IMR-90 (cell line): Measurements from ENCODE around the gene PDZD2. TPM values are rescaled to one million over a fixed set of nuclear protein-coding genes. Genes with fewer than 3 reads are reported as not detected.

Experiments
- ATAC-seq: fragments of 200-7000 bp; cut with Tn5 transposase; 2 replicates; pipeline ENCODE4 v1.9.1; 2020; ENCODE audit warnings: low read depth, mild to moderate bottlenecking, moderate library complexity
- BruUV-seq: library from RNA; stranded (reverse); fragments of 400-500 nt; replicated peaks from 2 replicates; lab custom pipeline; 2021; lab: Mats Ljungman, UMichigan
- CTCF ChIA-PET: fragments of 300-600 bp; formaldehyde crosslinking; extraction: SDS; loops from one replicate; lab custom pipeline; 2021; ENCODE audit warnings: antibody characterized with exemption; lab: Yijun Ruan, JAX
- POLR2A ChIA-PET: fragments of 300-600 bp; sonication (Branson Sonifier 250); formaldehyde crosslinking; loops from one replicate; lab custom pipeline; 2022; ENCODE audit warnings: antibody characterized with exemption; ENCODE audit not compliant: unreplicated experiment; lab: Charles Lee
- DNase-seq: peaks from one replicate; pipeline ENCODE4 v3.0.0; 2013
- H2AFZ ChIP-seq: replicated peaks from 2 replicates; pipeline ENCODE3; 2013; ENCODE audit warnings: low read length, mild to moderate bottlenecking; ENCODE audit not compliant: poor library complexity
- H2AK5ac ChIP-seq: 2 replicates; pipeline ENCODE4 v1.6.1; 2013; ENCODE audit warnings: low read depth, low read length, inconsistent platforms
- H2AK9ac ChIP-seq: replicated peaks from 2 replicates; pipeline ENCODE3; 2013; ENCODE audit warnings: mild to moderate bottlenecking, low read depth, low read length, moderate library complexity; ENCODE audit not compliant: poor library complexity
- H2BK120ac ChIP-seq: 2 replicates; pipeline ENCODE4 v1.6.1; 2013; ENCODE audit warnings: low read depth, low read length, inconsistent platforms
- H2BK15ac ChIP-seq: 3 replicates; pipeline ENCODE4 v1.6.1; 2013; ENCODE audit warnings: low read depth, low read length, inconsistent platforms
- H2BK20ac ChIP-seq: 2 replicates; pipeline ENCODE4 v1.6.1; 2013; ENCODE audit warnings: low read depth, mild to moderate bottlenecking, inconsistent platforms, low read length, moderate library complexity
- H2BK5ac ChIP-seq: 2 replicates; pipeline ENCODE4 v1.6.1; 2013; ENCODE audit warnings: mild to moderate bottlenecking, low read depth, low read length, inconsistent platforms; ENCODE audit not compliant: poor library complexity, severe bottlenecking
- H3K14ac ChIP-seq: replicated peaks from 2 replicates; pipeline ENCODE4 v1.6.1; 2013; ENCODE audit warnings: low read depth, low read length, inconsistent platforms
- H3K18ac ChIP-seq: 2 replicates; pipeline ENCODE4 v1.6.1; 2013; ENCODE audit warnings: low read depth, low read length, control low read depth
- H3K23ac ChIP-seq: 2 replicates; pipeline ENCODE4 v1.6.1; 2013; ENCODE audit warnings: low read depth, low read length, inconsistent platforms
- H3K27ac ChIP-seq: 2 replicates; pipeline ENCODE4 v1.5.1; 2013; ENCODE audit warnings: mild to moderate bottlenecking, control low read depth, low read length; ENCODE audit not compliant: insufficient read depth
- H3K27me3 ChIP-seq: 2 replicates; pipeline ENCODE4 v1.6.1; 2013; ENCODE audit warnings: low read length; ENCODE audit not compliant: control insufficient read depth, insufficient read depth
- H3K36me3 ChIP-seq: 2 replicates; pipeline ENCODE4 v1.6.1; 2013; ENCODE audit warnings: low read length, mixed read lengths; ENCODE audit not compliant: control insufficient read depth, insufficient read depth
- H3K4ac ChIP-seq: 2 replicates; pipeline ENCODE4 v1.6.1; 2013; ENCODE audit warnings: low read depth, low read length, inconsistent platforms
- H3K4me1 ChIP-seq: 2 replicates; pipeline ENCODE4 v1.6.1; 2013; ENCODE audit warnings: low read length, mixed read lengths; ENCODE audit not compliant: control insufficient read depth, insufficient read depth
- H3K4me2 ChIP-seq: 2 replicates; pipeline ENCODE4 v1.6.1; 2013; ENCODE audit warnings: low read depth, mild to moderate bottlenecking, control low read depth, low read length, moderate library complexity
- H3K4me3 ChIP-seq: 2 replicates; pipeline ENCODE4 v1.5.1; 2013; ENCODE audit warnings: low read depth, mild to moderate bottlenecking, control low read depth, low read length, moderate library complexity; ENCODE audit not compliant: insufficient read depth
- H3K56ac ChIP-seq: 2 replicates; pipeline ENCODE4 v1.6.1; 2013; ENCODE audit warnings: low read length, inconsistent platforms; ENCODE audit not compliant: insufficient read depth; ENCODE audit errors: extremely low read depth
- H3K79me1 ChIP-seq, 2 experiments: 2 replicates each; pipeline ENCODE4 v1.6.1; 2013; ENCODE audit warnings: low read length in 2 of 2, inconsistent platforms in 1 of 2, low read depth in 1 of 2
- H3K9ac ChIP-seq: 2 replicates; pipeline ENCODE4 v1.6.1; 2013; ENCODE audit warnings: low read depth, low read length, control low read depth
- H3K9me1 ChIP-seq: 2 replicates; pipeline ENCODE4 v1.6.1; 2013; ENCODE audit warnings: low read length, inconsistent platforms; ENCODE audit not compliant: insufficient read depth
- H3K9me3 ChIP-seq: 2 replicates; pipeline ENCODE4 v1.6.1; 2013; ENCODE audit warnings: low read length; ENCODE audit not compliant: control insufficient read depth, insufficient read depth
- H4K20me1 ChIP-seq: 2 replicates; pipeline ENCODE4 v1.6.1; 2013; ENCODE audit warnings: low read length, inconsistent platforms; ENCODE audit not compliant: insufficient read depth
- H4K5ac ChIP-seq: 2 replicates; pipeline ENCODE4 v1.6.1; 2013; ENCODE audit warnings: mild to moderate bottlenecking, low read depth, low read length, control low read depth
- H4K8ac ChIP-seq, 2 experiments: 2 replicates each; pipeline ENCODE4 v1.6.1; 2013; ENCODE audit warnings: low read depth in 2 of 2, low read length in 2 of 2, control low read depth in 1 of 2, inconsistent platforms in 1 of 2
- H4K91ac ChIP-seq: 2 replicates; pipeline ENCODE4 v1.6.1; 2013; ENCODE audit warnings: low read depth, low read length, inconsistent platforms; ENCODE audit not compliant: insufficient read depth
- BHLHE40 ChIP-seq: fragments of 150-350 bp; IDR thresholded peaks from 2 replicates; pipeline ENCODE4 v1.6.1; 2016; ENCODE audit warnings: mild to moderate bottlenecking, low read depth, low read length
- CEBPB ChIP-seq: IDR thresholded peaks from 2 replicates; pipeline ENCODE4 v1.6.1; 2012; ENCODE audit warnings: low read depth, low read length, improper control_type of control experiment
- CHD1 ChIP-seq: IDR thresholded peaks from 2 replicates; pipeline ENCODE4 v1.6.1; 2012; ENCODE audit warnings: low read depth, low read length, improper control_type of control experiment
- CTCF ChIP-seq: conservative IDR thresholded peaks from 2 replicates; pipeline ENCODE4 v1.5.1; 2012; ENCODE audit warnings: mild to moderate bottlenecking, low read depth, low read length, improper control_type of control experiment
- ELK1 ChIP-seq: fragments of 150-350 bp; IDR thresholded peaks from 2 replicates; pipeline ENCODE4 v1.6.1; 2016; ENCODE audit warnings: low read depth, mild to moderate bottlenecking, low read length, moderate library complexity, borderline replicate concordance
- MXI1 ChIP-seq: IDR thresholded peaks from 2 replicates; pipeline ENCODE4 v1.6.1; 2012; ENCODE audit warnings: low read depth, mild to moderate bottlenecking, low read length, moderate library complexity, borderline replicate concordance
- RCOR1 ChIP-seq: IDR thresholded peaks from 2 replicates; pipeline ENCODE4 v1.6.1; 2012; ENCODE audit warnings: mild to moderate bottlenecking, low read length, improper control_type of control experiment; ENCODE audit not compliant: insufficient replicate concordance
- RFX5 ChIP-seq: IDR thresholded peaks from 2 replicates; pipeline ENCODE4 v1.8.0; 2012; ENCODE audit warnings: low read depth, mild to moderate bottlenecking, low read length, moderate library complexity
- SMC3 ChIP-seq: fragments of 150-350 bp; IDR thresholded peaks from 2 replicates; pipeline ENCODE4 v1.6.1; 2016; ENCODE audit warnings: low read depth, mild to moderate bottlenecking, antibody characterized with exemption, low read length, moderate library complexity
- WGBS, 2 experiments: methylation state at CpG; one replicate each; pipeline versions ENCODE4 v1.1.5 to v1.1.7; 2013; ENCODE audit warnings: missing lambda C conversion rate in 2 of 2; ENCODE audit not compliant: insufficient read length in 1 of 2; ENCODE audit errors: extremely low coverage in 2 of 2; 5-methylcytosine and 5-hydroxymethylcytosine counted together
- dilution Hi-C: fragments of 300-500 bp; cut with HindIII; formaldehyde crosslinking; loops from one replicate; pipeline ENCODE4 v1.14.3; 2018; ENCODE audit warnings: low sequenced_read_pairs; ENCODE audit not compliant: unreplicated experiment
- in situ Hi-C: fragments of 300-500 bp; cut with MboI; formaldehyde crosslinking; loops from 3 replicates; pipeline ENCODE4 v1.14.3; 2019; ENCODE audit warnings: low sequenced_read_pairs, inconsistent platforms, mixed read lengths
- intact Hi-C: fragments of 100-400 bp; cut with micrococcal nuclease; formaldehyde crosslinking; loops from 2 replicates; pipeline ENCODE4 v1.10.0; 2022
- polyA plus RNA-seq, 3 experiments: library from polyadenylated mRNA; depleted of rRNA; stranded (reverse); fragments of >200 nt; gene quantifications; 2 replicates each; pipeline ENCODE4 v1.2.3, GENCODE V29; 2012; ENCODE audit warnings: low replicate concordance in 1 of 3
- total RNA-seq: library from RNA; depleted of rRNA; stranded (reverse); fragments of >200 nt; gene quantifications from 2 replicates; pipeline ENCODE4 v1.2.3, GENCODE V29; 2012

The PDZD2 gene
- total and polyA plus RNA-seq, 2 of the 4 experiments (the other 2 are of a cell fraction): under 0.01 to 0.02 TPM

DNA sequence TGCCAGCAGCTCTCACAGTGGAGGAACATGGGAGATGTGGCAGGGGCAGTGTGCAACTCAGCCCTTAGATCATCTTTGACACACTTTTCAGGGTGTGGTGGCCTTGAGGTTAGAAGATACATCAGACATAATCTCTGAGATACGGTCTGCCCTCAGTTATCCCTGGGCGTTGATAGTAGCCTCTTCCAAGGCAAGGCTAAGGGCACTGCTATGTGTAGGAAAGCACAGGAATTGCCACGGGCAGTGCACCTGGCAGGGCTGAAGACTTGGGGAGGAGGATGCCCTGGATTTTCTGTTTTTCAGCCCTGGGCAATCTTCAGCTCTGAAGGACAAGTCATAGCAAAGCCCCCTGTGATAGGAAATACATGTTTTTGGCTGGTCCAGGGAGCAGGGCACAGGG, 328.5 kb downstream of the PDZD2 start:
- no peak overlapping the region for H3K56ac ChIP-seq
- no peak overlapping the region for H2AK5ac ChIP-seq
- no peaks in the 10 kb centered on the region for H3K79me1 ChIP-seq
- H3K14ac ChIP-seq: no peak overlapping the region
- no peak overlapping the region for H3K18ac ChIP-seq
- H4K20me1 ChIP-seq: no peaks in the 10 kb centered on the region
- H2BK20ac ChIP-seq: no peak overlapping the region
- H2BK15ac ChIP-seq: no peak overlapping the region
- no peak overlapping the region for H3K4me3 ChIP-seq
- H2BK5ac ChIP-seq: no peak overlapping the region
- H4K8ac ChIP-seq: no peak overlapping the region
- ChIA-PET POLR2A (no interaction called here), CTCF (no interaction called here)
- intact Hi-C loops (no loop called here), in situ Hi-C loops (no loop called here), dilution Hi-C loops (no loop called here)
- no peak overlapping the region for H4K5ac ChIP-seq
- no peaks in the 10 kb centered on the region; the same call in 1 of the 2 replicates for H3K4me1 ChIP-seq
- DNase-seq (no peak), ATAC-seq (no peak)
- no peak overlapping the region for H2AK9ac ChIP-seq
- no peak overlapping the region for H3K4me2 ChIP-seq
- H3K4ac ChIP-seq: no peak overlapping the region
- no peaks in the 10 kb centered on the region for H3K36me3 ChIP-seq
- H3K23ac ChIP-seq: no peak overlapping the region
- no peak overlapping the region for H4K91ac ChIP-seq
- TF ChIP-seq BHLHE40 (no peak), CTCF (no peak), RCOR1 (no peak), ELK1 (no peak), CEBPB (no peak), CHD1 (no peak), RFX5 (no peak), SMC3 (no peak), MXI1 (no peak)
- H2AFZ ChIP-seq: no peak overlapping the region
- no CpG with 5 or more reads among the region's 3 CpGs for WGBS, 2 experiments
- peaks cover 36% of the 10 kb centered on the region for H3K27me3 ChIP-seq
- H2BK120ac ChIP-seq: no peak overlapping the region
- H3K9me3 ChIP-seq: no peaks in the 10 kb centered on the region
- H3K9me1 ChIP-seq: no peaks in the 10 kb centered on the region
- BruUV-seq: no TSS peak
- H3K27ac ChIP-seq: no peak overlapping the region
- no peak overlapping the region for H3K9ac ChIP-seq
